GM12864 (cell line): Measurements from ENCODE around the gene MRPS11.

Experiments
- DNase-seq: peaks from one replicate; pipeline ENCODE4 v3.0.0-alpha.2; 2011; ENCODE audit warnings: low read depth
- H3K4me3 ChIP-seq: 2 replicates; pipeline ENCODE4 v1.5.1; 2011; ENCODE audit warnings: mild to moderate bottlenecking, low read depth, low read length, control low read depth
- CTCF ChIP-seq: IDR thresholded peaks from 2 replicates; pipeline ENCODE4 v1.5.1; 2011; ENCODE audit warnings: low read depth, mild to moderate bottlenecking, moderate library complexity, low read length, control low read depth, inconsistent platforms; ENCODE audit errors: missing control alignments

The MRPS11 gene

GRCh38 chr15:88490036-88490435 is 22.5 kb downstream of the MRPS11 start:
- TF ChIP-seq CTCF: no peak
- no peak for DNase-seq
- no peak overlapping the region for H3K4me3 ChIP-seq

GRCh38 chr15:88491158-88491557 is 23.6 kb downstream of the MRPS11 start:
- H3K4me3 ChIP-seq: no peak overlapping the region
- DNase-seq: no peak
- no peak for TF ChIP-seq CTCF

- no peak for DNase-seq
- no peak for TF ChIP-seq CTCF
- no peak overlapping the region for H3K4me3 ChIP-seq
These were observed 26.3 kb downstream of the MRPS11 start for GRCh38 chr15:88493844-88494243.

DNA sequence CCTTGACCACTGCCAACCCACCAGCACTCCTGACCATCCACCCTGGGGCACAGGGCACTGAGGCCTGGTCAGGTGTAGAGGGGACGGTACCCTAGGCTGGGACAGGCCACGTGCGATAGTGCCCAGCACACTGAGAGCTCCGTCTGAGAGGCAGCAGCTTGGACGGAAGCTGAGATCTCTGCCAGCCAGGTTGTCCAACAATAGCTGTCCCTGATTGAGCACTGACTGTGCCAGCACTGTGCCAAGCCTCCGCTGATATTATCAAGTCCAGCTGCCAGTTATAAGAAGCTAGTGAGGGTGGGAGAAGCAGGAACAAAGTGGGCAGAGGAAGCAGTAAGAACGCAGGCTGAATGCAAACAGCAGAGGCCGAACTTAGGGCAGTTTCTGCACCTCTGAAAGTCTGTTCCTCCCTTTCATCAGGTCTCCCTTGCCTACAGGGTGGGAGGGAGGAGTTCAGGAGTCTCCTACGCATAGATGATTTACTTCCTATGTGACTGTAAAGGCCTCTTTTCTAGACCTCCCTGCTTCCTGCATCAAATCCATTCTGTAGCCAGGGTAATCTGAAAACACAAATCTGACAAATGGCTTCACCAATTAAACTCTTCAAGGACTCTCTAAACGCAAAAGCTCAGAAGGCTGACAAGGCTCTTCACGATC is 29.7 kb downstream of the MRPS11 start:
- no peak for TF ChIP-seq CTCF
- no peak overlapping the region for H3K4me3 ChIP-seq
- no peak for DNase-seq

- no peak for DNase-seq
- H3K4me3 ChIP-seq: no peak overlapping the region
- no peak for TF ChIP-seq CTCF
These were observed 31.5 kb downstream of the MRPS11 start for GRCh38 chr15:88498996-88499395.

DNA sequence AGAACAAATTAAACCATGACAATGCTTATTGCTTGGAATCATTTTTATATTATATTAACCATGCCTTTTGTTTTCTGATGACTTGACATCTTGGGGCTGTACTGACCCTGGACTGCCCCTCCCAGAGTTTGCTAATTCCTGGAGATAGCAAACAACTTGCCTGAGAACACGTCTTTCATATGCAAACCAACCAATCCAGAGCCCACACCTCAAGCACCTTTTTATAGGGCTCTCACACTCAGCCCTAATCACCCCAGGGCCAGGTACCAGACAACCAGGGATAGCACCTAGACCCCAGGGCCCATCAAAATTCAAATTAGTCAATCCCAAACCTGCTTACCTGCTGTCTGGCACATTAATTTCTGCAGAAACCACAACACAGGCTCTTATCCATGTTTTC is 36.9 kb downstream of the MRPS11 start:
- no peak overlapping the region for H3K4me3 ChIP-seq
- TF ChIP-seq CTCF: no peak

DNA sequence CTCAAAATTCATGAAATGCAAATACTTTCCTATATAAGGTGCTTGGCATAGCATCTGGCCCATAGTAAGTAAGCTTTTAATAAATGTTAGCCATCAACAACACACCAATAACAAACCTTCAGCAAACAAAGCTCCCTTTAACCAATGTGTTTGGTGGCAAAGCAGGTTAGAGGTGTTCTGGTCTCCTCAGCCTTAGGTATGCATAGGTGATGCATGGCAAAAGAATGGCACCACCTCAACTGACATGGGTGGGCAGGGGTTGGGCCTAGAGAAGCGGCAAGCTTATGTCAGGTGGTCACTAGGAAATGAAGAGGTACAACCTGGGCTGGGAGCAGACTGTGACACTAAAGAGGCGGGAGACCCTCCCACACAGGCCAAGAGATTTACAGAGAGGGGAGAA is 38.2 kb downstream of the MRPS11 start:
- no peak overlapping the region for H3K4me3 ChIP-seq
- DNase-seq: no peak
- TF ChIP-seq CTCF: no peak

More for the DNA sequence above, 36.9 kb downstream of the MRPS11 start:
- no peak for DNase-seq
